Measurements from ENCODE around the gene SUSD2.

DNA sequence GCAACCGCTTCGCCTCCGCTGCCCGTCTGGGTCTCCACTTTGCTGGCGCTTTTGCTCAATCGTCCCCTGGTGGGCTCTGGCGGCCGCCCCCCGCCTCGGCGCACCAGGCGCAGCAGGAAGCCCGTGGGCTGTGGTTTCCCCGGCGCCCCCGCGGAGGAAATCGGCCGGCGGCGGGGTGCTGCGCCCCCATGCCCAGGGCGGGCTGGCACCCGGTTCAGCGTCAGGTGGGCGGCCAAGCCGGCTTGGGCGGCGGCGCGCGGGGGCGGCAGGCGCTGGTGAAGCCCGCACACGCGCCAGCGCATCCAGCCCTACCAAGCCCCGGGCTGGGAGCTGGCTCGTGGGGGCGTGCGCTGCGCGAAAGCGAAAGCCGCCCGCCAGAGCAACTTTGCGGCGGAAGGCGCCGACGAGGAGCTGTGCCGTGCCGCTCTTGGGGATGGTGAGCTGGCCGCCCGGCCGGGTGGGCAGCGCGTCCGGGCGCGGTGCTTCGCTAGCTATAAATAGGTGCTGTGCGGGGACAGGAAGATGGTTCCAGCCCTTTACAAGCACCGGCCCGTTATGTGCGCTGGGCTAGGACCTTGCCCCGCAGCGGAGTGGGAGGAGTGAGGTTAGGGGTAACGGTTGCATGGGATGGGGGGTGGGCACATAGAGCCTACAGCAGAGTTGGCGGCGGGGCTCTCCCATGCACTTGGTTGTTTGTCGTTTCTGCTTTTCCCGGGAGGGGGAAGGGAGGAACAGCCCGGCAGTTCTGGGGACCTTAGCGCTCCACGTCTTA lies 25.0 kb upstream of the SUSD2 start:
- TF ChIP-seq, protein P1, sequence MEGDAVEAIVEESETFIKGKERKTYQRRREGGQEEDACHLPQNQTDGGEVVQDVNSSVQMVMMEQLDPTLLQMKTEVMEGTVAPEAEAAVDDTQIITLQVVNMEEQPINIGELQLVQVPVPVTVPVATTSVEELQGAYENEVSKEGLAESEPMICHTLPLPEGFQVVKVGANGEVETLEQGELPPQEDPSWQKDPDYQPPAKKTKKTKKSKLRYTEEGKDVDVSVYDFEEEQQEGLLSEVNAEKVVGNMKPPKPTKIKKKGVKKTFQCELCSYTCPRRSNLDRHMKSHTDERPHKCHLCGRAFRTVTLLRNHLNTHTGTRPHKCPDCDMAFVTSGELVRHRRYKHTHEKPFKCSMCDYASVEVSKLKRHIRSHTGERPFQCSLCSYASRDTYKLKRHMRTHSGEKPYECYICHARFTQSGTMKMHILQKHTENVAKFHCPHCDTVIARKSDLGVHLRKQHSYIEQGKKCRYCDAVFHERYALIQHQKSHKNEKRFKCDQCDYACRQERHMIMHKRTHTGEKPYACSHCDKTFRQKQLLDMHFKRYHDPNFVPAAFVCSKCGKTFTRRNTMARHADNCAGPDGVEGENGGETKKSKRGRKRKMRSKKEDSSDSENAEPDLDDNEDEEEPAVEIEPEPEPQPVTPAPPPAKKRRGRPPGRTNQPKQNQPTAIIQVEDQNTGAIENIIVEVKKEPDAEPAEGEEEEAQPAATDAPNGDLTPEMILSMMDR (IDR thresholded peaks at IDR 0.05 in 4 of 5, conservative IDR thresholded peaks at IDR 0.05 in 1 of 5) = no peak
- no peak for TF ChIP-seq POLR2A (IDR thresholded peaks at IDR 0.05)

Data from gastrocnemius medialis (tissue), 4 donors.